GM23338 (cell line): Measurements from ENCODE around the gene PRDM1. TPM values are rescaled to one million over a fixed set of nuclear protein-coding genes. Genes with fewer than 3 reads are reported as not detected.

Experiments
- CREB1 ChIP-seq: fragments of 250-450 bp; sonication (Bioruptor Pico); IDR thresholded peaks from 2 replicates; pipeline ENCODE4 v1.5.0; 2020; ENCODE audit warnings: low read depth, mild to moderate bottlenecking, moderate library complexity
- EZH2 ChIP-seq: fragments of 200-600 bp; sonication (generic); IDR thresholded peaks from one replicate; pipeline ENCODE4 v1.8.0; 2017; ENCODE audit warnings: antibody characterized with exemption, mild to moderate bottlenecking, low read depth; ENCODE audit not compliant: unreplicated experiment
- EZH2phosphoT487 ChIP-seq: fragments of 200-600 bp; sonication (generic); IDR thresholded peaks from one replicate; pipeline ENCODE4 v1.8.1; 2018; ENCODE audit warnings: antibody characterized with exemption; ENCODE audit not compliant: unreplicated experiment
- NANOG ChIP-seq: IDR thresholded peaks from 2 replicates; pipeline ENCODE4 v1.6.1; 2016; ENCODE audit warnings: antibody characterized with exemption, borderline replicate concordance
- REST ChIP-seq: IDR thresholded peaks from one replicate; pipeline ENCODE4 v1.6.1; 2018; ENCODE audit warnings: antibody characterized with exemption; ENCODE audit not compliant: unreplicated experiment
- STAT1 ChIP-seq: IDR thresholded peaks from one replicate; pipeline ENCODE4 v1.6.1; 2016; ENCODE audit warnings: antibody characterized with exemption; ENCODE audit not compliant: unreplicated experiment
- ZNF114 ChIP-seq: fragments of 250-450 bp; sonication (Bioruptor Pico); IDR thresholded peaks from 2 replicates; pipeline ENCODE4 v1.5.0; 2020; ENCODE audit warnings: mild to moderate bottlenecking, moderate library complexity
- ZNF331 ChIP-seq: fragments of 250-450 bp; sonication (Bioruptor Pico); IDR thresholded peaks from 2 replicates; pipeline ENCODE4 v1.5.0; 2020; ENCODE audit warnings: low read depth, mild to moderate bottlenecking, moderate library complexity
- polyA plus RNA-seq: library from polyadenylated mRNA; unstranded; fragments of >200 nt; fragmentation: Nextera tagmentation; extraction: Ambion mirVana; gene quantifications from 2 replicates; pipeline ENCODE4 v1.2.1, GENCODE V29; 2016
- total RNA-seq: library from RNA; depleted of rRNA; stranded (reverse); fragments of >200 nt; shearing (Covaris generic); gene quantifications from 2 replicates; pipeline ENCODE4 v1.2.3, GENCODE V29; 2014
- TF ChIP-seq, protein P1 (sequence below): fragments of 250-450 bp; sonication (Bioruptor Pico); IDR thresholded peaks from 2 replicates; pipeline ENCODE4 v1.5.0; 2020; ENCODE audit warnings: mild to moderate bottlenecking, moderate library complexity
- TF ChIP-seq, protein P2 (sequence below): IDR thresholded peaks from 2 replicates; pipeline ENCODE4 v1.6.1; 2016; ENCODE audit warnings: antibody characterized with exemption
- TF ChIP-seq, protein P3 (sequence below), 2 experiments: fragments of 200-600 bp in 1 of 2; sonication (generic) in 1 of 2; conservative IDR thresholded peaks; 2 replicates each; pipeline versions ENCODE4 v1.5.1 to v1.6.1; 2016 to 2017; ENCODE audit warnings: antibody characterized with exemption in 2 of 2, low read depth in 2 of 2, mild to moderate bottlenecking in 2 of 2, moderate library complexity in 1 of 2

Gene PRDM1
- total and polyA plus RNA-seq, 2 experiments from 2014 or later: 0.65 to 0.73 TPM

- TF ChIP-seq, protein P1, sequence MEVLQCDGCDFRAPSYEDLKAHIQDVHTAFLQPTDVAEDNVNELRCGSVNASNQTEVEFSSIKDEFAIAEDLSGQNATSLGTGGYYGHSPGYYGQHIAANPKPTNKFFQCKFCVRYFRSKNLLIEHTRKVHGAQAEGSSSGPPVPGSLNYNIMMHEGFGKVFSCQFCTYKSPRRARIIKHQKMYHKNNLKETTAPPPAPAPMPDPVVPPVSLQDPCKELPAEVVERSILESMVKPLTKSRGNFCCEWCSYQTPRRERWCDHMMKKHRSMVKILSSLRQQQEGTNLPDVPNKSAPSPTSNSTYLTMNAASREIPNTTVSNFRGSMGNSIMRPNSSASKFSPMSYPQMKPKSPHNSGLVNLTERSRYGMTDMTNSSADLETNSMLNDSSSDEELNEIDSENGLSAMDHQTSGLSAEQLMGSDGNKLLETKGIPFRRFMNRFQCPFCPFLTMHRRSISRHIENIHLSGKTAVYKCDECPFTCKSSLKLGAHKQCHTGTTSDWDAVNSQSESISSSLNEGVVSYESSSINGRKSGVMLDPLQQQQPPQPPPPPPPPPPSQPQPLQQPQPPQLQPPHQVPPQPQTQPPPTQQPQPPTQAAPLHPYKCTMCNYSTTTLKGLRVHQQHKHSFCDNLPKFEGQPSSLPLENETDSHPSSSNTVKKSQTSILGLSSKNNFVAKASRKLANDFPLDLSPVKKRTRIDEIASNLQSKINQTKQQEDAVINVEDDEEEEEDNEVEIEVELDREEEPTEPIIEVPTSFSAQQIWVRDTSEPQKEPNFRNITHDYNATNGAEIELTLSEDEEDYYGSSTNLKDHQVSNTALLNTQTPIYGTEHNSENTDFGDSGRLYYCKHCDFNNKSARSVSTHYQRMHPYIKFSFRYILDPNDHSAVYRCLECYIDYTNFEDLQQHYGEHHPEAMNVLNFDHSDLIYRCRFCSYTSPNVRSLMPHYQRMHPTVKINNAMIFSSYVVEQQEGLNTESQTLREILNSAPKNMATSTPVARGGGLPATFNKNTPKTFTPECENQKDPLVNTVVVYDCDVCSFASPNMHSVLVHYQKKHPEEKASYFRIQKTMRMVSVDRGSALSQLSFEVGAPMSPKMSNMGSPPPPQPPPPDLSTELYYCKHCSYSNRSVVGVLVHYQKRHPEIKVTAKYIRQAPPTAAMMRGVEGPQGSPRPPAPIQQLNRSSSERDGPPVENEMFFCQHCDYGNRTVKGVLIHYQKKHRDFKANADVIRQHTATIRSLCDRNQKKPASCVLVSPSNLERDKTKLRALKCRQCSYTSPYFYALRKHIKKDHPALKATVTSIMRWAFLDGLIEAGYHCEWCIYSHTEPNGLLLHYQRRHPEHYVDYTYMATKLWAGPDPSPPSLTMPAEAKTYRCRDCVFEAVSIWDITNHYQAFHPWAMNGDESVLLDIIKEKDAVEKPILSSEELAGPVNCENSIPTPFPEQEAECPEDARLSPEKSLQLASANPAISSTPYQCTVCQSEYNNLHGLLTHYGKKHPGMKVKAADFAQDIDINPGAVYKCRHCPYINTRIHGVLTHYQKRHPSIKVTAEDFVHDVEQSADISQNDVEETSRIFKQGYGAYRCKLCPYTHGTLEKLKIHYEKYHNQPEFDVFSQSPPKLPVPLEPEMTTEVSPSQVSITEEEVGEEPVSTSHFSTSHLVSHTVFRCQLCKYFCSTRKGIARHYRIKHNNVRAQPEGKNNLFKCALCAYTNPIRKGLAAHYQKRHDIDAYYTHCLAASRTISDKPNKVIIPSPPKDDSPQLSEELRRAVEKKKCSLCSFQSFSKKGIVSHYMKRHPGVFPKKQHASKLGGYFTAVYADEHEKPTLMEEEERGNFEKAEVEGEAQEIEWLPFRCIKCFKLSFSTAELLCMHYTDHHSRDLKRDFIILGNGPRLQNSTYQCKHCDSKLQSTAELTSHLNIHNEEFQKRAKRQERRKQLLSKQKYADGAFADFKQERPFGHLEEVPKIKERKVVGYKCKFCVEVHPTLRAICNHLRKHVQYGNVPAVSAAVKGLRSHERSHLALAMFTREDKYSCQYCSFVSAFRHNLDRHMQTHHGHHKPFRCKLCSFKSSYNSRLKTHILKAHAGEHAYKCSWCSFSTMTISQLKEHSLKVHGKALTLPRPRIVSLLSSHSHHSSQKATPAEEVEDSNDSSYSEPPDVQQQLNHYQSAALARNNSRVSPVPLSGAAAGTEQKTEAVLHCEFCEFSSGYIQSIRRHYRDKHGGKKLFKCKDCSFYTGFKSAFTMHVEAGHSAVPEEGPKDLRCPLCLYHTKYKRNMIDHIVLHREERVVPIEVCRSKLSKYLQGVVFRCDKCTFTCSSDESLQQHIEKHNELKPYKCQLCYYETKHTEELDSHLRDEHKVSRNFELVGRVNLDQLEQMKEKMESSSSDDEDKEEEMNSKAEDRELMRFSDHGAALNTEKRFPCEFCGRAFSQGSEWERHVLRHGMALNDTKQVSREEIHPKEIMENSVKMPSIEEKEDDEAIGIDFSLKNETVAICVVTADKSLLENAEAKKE (CRISPR knock-in tag): no peak
- TF ChIP-seq ZNF114 (CRISPR knock-in tag): no peak
- TF ChIP-seq EZH2: no peak
- TF ChIP-seq NANOG: no peak
- TF ChIP-seq, protein P2, sequence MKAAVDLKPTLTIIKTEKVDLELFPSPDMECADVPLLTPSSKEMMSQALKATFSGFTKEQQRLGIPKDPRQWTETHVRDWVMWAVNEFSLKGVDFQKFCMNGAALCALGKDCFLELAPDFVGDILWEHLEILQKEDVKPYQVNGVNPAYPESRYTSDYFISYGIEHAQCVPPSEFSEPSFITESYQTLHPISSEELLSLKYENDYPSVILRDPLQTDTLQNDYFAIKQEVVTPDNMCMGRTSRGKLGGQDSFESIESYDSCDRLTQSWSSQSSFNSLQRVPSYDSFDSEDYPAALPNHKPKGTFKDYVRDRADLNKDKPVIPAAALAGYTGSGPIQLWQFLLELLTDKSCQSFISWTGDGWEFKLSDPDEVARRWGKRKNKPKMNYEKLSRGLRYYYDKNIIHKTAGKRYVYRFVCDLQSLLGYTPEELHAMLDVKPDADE: no peak
- no peak for TF ChIP-seq REST
- TF ChIP-seq STAT1: no peak
- TF ChIP-seq EZH2phosphoT487: no peak
- no peak for TF ChIP-seq CREB1 (CRISPR knock-in tag)
- no peak for TF ChIP-seq ZNF331
- TF ChIP-seq, protein P3, sequence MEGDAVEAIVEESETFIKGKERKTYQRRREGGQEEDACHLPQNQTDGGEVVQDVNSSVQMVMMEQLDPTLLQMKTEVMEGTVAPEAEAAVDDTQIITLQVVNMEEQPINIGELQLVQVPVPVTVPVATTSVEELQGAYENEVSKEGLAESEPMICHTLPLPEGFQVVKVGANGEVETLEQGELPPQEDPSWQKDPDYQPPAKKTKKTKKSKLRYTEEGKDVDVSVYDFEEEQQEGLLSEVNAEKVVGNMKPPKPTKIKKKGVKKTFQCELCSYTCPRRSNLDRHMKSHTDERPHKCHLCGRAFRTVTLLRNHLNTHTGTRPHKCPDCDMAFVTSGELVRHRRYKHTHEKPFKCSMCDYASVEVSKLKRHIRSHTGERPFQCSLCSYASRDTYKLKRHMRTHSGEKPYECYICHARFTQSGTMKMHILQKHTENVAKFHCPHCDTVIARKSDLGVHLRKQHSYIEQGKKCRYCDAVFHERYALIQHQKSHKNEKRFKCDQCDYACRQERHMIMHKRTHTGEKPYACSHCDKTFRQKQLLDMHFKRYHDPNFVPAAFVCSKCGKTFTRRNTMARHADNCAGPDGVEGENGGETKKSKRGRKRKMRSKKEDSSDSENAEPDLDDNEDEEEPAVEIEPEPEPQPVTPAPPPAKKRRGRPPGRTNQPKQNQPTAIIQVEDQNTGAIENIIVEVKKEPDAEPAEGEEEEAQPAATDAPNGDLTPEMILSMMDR (conservative IDR thresholded peaks at IDR 0.05; ENCODE audit: low read depth in 2 of 2): no peak
These were observed 15.5 kb upstream of the PRDM1 start (continued) for GRCh38 chr6:106070636-106071035.
